Measurements from ENCODE around the gene CERT1.
"Not testable (repeated sequence)": the region's sequence is repeated elsewhere in the genome, so short reads cannot be mapped to it uniquely, and the experiment has no call there.

Gene CERT1

GRCh38 chr5:75523275-75523674 lies 11.8 kb upstream of the CERT1 start:
- no peak for DNase-seq

GRCh38 chr5:75522542-75522941 lies 11.1 kb upstream of the CERT1 start:
- no peak for DNase-seq

GRCh38 chr5:75522025-75522424 lies 10.6 kb upstream of the CERT1 start:
- no peak for DNase-seq

GRCh38 chr5:75521195-75521594 lies 9.8 kb upstream of the CERT1 start:
- DNase-seq: no peak

GRCh38 chr5:75519761-75520160 lies 8.3 kb upstream of the CERT1 start:
- no peak for DNase-seq

GRCh38 chr5:75514323-75514722 lies 2.9 kb upstream of the CERT1 start:
- DNase-seq: no peak

GRCh38 chr5:75513841-75514240 lies 2.4 kb upstream of the CERT1 start:
- DNase-seq: no peak

- DNase-seq: no peak
Observed at GRCh38 chr5:75512383-75513074, 1.1 kb upstream of the CERT1 start.

- peak; percentile 31 for DNase-seq
Observed at GRCh38 chr5:75510836-75511434, 494 bp downstream of the CERT1 start.

- DNase-seq: no peak
Observed at GRCh38 chr5:75510417-75510835, 1.0 kb downstream of the CERT1 start.

GRCh38 chr5:75509956-75510355 lies 1.5 kb downstream of the CERT1 start:
- no peak for DNase-seq

GRCh38 chr5:75509546-75509945 lies 1.9 kb downstream of the CERT1 start:
- DNase-seq: no peak

GRCh38 chr5:75507841-75508240 lies 3.6 kb downstream of the CERT1 start:
- DNase-seq: no peak

GRCh38 chr5:75505112-75505511 lies 6.3 kb downstream of the CERT1 start:
- not testable (repeated sequence) for DNase-seq

GRCh38 chr5:75498875-75499274 lies 12.6 kb downstream of the CERT1 start:
- not testable (repeated sequence) for DNase-seq

- no peak for DNase-seq
Observed at GRCh38 chr5:75498208-75498777, 13.1 kb downstream of the CERT1 start.

- no peak for DNase-seq
Observed at GRCh38 chr5:75496026-75496425, 15.4 kb downstream of the CERT1 start.

GRCh38 chr5:75491621-75492020 lies 19.8 kb downstream of the CERT1 start:
- DNase-seq: no peak

GRCh38 chr5:75489847-75490246 lies 21.6 kb downstream of the CERT1 start:
- not testable (repeated sequence) for DNase-seq

- DNase-seq: no peak
Observed at GRCh38 chr5:75484605-75485004, 26.8 kb downstream of the CERT1 start.

- no peak for DNase-seq
Observed at GRCh38 chr5:75482482-75482881, 28.9 kb downstream of the CERT1 start.

- no peak for DNase-seq
Observed at GRCh38 chr5:75481024-75481423, 30.4 kb downstream of the CERT1 start.

- no peak for DNase-seq
Observed at GRCh38 chr5:75475364-75475763, 36.1 kb downstream of the CERT1 start.

- no peak for DNase-seq
Observed at GRCh38 chr5:75473463-75473862, 38.0 kb downstream of the CERT1 start.

- DNase-seq: no peak
Observed at GRCh38 chr5:75472973-75473372, 38.5 kb downstream of the CERT1 start.
